Smooth muscle cell (in vitro differentiated cells): ENCODE results near the gene IFNA14. TPM values are rescaled to one million over a fixed set of nuclear protein-coding genes. Genes with fewer than 3 reads are reported as not detected.
"Not testable (repeated sequence)": the region's sequence is repeated elsewhere in the genome, so short reads cannot be mapped to it uniquely, and the experiment has no call there.

Source experiments
- DNase-seq: peaks from one replicate; lab custom pipeline; 2025; ENCODE audit not compliant: unreplicated experiment; lab: John Stamatoyannopoulos, UW
- H2AFZ ChIP-seq: fragments of 200-600 bp; sonication (generic); 2 replicates; pipeline ENCODE4 v1.6.0; 2016; ENCODE audit warnings: antibody characterized with exemption, low read depth, mild to moderate bottlenecking
- H3F3A ChIP-seq: fragments of 200-600 bp; sonication (generic); 2 replicates; pipeline ENCODE4 v1.6.0; 2017; ENCODE audit warnings: antibody characterized with exemption, low read depth
- H3K27ac ChIP-seq: fragments of 200-600 bp; sonication (generic); 2 replicates; pipeline ENCODE4 v1.5.1; 2016; ENCODE audit warnings: low read depth, mild to moderate bottlenecking
- H3K27me3 ChIP-seq: fragments of 200-600 bp; sonication (generic); 2 replicates; pipeline ENCODE4 v1.6.1; 2016; ENCODE audit warnings: low read depth, mild to moderate bottlenecking
- H3K36me3 ChIP-seq: fragments of 200-600 bp; sonication (generic); 2 replicates; pipeline ENCODE4 v1.5.1; 2016; ENCODE audit warnings: low read depth
- H3K4me1 ChIP-seq: fragments of 200-600 bp; sonication (generic); 2 replicates; pipeline ENCODE4 v1.5.1; 2016; ENCODE audit warnings: low read depth
- H3K4me2 ChIP-seq: fragments of 200-600 bp; sonication (generic); 2 replicates; pipeline ENCODE4 v1.6.0; 2016; ENCODE audit warnings: mild to moderate bottlenecking
- H3K4me3 ChIP-seq: fragments of 200-600 bp; sonication (generic); 2 replicates; pipeline ENCODE4 v1.5.1; 2016; ENCODE audit warnings: mild to moderate bottlenecking
- H3K79me2 ChIP-seq: fragments of 200-600 bp; sonication (generic); 2 replicates; pipeline ENCODE4 v1.6.0; 2016; ENCODE audit warnings: low read depth, mild to moderate bottlenecking
- H3K9ac ChIP-seq: fragments of 200-600 bp; sonication (generic); 2 replicates; pipeline ENCODE4 v1.6.0; 2016; ENCODE audit warnings: low read depth
- H3K9me3 ChIP-seq: fragments of 200-600 bp; sonication (generic); replicated peaks from 2 replicates; pipeline ENCODE4 v1.5.1; 2016; ENCODE audit warnings: low read depth
- H4K20me1 ChIP-seq: fragments of 200-600 bp; sonication (generic); 2 replicates; pipeline ENCODE4 v1.6.0; 2016; ENCODE audit warnings: low read depth
- CTCF ChIP-seq: fragments of 200-600 bp; sonication (generic); IDR thresholded peaks from 2 replicates; pipeline ENCODE4 v1.5.1; 2017; ENCODE audit warnings: borderline replicate concordance, mild to moderate bottlenecking, antibody characterized with exemption; ENCODE audit not compliant: insufficient read depth, poor library complexity, severe bottlenecking
- WGBS: methylation state at CpG from one replicate; pipeline ENCODE4 v1.1.7; 2016; ENCODE audit warnings: low lambda C conversion rate; 5-methylcytosine and 5-hydroxymethylcytosine counted together
- polyA plus RNA-seq: library from polyadenylated mRNA; unstranded; fragments of >200 nt; fragmentation: Nextera tagmentation; extraction: Ambion mirVana; gene quantifications from 2 replicates; pipeline ENCODE4 v1.2.1, GENCODE V29; 2016
- total RNA-seq: library from RNA; depleted of rRNA; stranded (reverse); fragments of >200 nt; gene quantifications from 2 replicates; pipeline ENCODE4 v1.2.3, GENCODE V29; 2014

IFNA14 gene
- total and polyA plus RNA-seq, 2 experiments from 2014 or later, result not detected

GRCh38 chr9:21228122-21228521 lies 11.7 kb downstream of the IFNA14 start, which contains the start of gene IFNA17:
TSS of gene IFNA17 (minus strand) at chr9:21228222. CDS start at chr9:21228173, 49 bp downstream.
- H3K27ac ChIP-seq, result no peak within 1 kb of the TSS
- H3K4me2 ChIP-seq, result no peak within 1 kb of the TSS
- 76% methylated on average over 2 of the region's 2 CpGs for WGBS

DNA sequence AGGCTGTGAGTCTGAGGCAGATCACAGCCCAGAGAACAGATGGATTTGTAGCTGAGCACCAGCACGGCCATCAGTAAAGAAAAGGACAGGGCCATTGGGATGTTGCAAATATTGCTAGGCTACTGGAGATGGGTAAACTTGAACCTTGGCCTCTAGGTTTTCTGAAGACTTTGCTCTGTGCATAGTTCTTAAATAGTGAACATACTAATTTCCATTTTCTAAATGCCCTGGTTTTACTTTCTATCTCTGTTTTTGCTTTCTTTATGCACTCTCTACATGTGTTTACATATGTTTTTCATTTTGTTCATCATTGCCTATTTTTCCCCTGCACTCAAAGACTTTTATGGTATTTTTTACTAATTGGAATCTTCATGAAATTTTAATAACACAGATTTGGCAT lies 22.6 kb downstream of the IFNA14 start, which contains the start of gene IFNA16:
Gene IFNA16, minus strand, starts transcription at position 101 of the 400 bp plus-strand sequence. Its CDS starts 6 bp downstream, at position 95.
- not testable (repeated sequence) for H3K4me3 ChIP-seq, H3K79me2 ChIP-seq, H3K4me1 ChIP-seq, H3K4me2 ChIP-seq, H3K9me3 ChIP-seq, H3K27ac ChIP-seq, H3F3A ChIP-seq, DNase-seq, H3K9ac ChIP-seq, H2AFZ ChIP-seq, H3K36me3 ChIP-seq, H4K20me1 ChIP-seq
- peaks cover 11% of the 10 kb centered on the region for H3K27me3 ChIP-seq
- 100% methylated on average over 1 of the region's 1 CpG for WGBS

More at GRCh38 chr9:21228122-21228521, 11.7 kb downstream of the IFNA14 start, which contains the start of gene IFNA17:
- no peaks in the 10 kb centered on the region for H3F3A ChIP-seq
- no peak for DNase-seq
- no peak within 1 kb of the TSS for H3K9ac ChIP-seq
- no peak within 1 kb of the TSS for H3K4me3 ChIP-seq
- H3K27me3 ChIP-seq, result peaks cover 7% of the 10 kb centered on the region
- H2AFZ ChIP-seq, result no peak within 1 kb of the TSS
- H3K4me1 ChIP-seq, result no peaks in the 10 kb centered on the region
- no peaks in the 10 kb centered on the region for H3K36me3 ChIP-seq
- H3K9me3 ChIP-seq, result no peaks in the 10 kb centered on the region
- no peaks in the 10 kb centered on the region for H3K79me2 ChIP-seq
- TF ChIP-seq CTCF, result no peak
- H4K20me1 ChIP-seq, result no peaks in the 10 kb centered on the region

DNA sequence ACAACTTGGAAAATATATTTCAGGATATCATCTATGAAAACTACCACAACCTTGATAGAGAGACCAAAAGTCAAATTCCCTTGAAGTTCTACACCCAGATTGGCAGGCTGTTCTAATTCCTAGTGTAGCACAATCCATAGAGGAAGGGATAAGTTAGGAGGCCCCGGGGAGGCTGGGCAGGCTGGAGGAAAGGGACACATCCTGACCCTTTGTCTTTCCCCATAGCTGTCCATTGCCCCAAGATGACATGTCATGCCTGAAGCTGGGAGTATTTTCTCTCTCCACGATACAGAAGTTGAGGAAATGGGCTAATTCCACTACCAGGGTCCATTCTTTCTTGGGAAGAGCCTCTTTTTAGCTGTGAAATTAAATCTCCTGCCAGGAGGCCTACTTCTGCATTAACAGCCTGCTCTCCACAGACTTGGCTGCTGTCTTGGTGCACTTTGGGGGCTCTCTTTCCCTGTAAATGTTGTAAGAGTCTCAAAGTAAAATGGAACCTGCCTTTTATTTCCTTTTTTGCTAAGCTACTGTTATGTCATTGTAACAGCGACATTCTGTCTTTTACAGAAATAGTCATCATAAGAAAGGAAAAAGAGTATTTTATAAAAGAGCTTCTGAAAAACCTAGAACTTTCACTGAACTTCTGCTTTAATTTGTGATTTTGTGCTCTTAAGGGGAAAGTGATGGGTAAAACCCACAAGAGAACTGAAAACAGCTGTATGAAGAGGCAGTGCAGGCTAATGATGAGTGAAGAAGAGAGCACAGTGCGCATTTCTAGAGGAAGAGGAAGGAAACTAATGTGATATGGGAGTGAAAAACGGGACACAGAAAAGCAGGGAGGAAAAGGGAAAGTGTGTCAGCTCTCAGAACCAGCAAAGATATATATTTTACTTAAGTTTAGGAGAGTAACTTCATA lies 26.1 kb downstream of the IFNA14 start:
- H4K20me1 ChIP-seq, DNase-seq, H3F3A ChIP-seq, H3K4me2 ChIP-seq, H3K9ac ChIP-seq, H3K79me2 ChIP-seq, H3K27ac ChIP-seq, H3K27me3 ChIP-seq, H3K9me3 ChIP-seq, H3K36me3 ChIP-seq, H3K4me1 ChIP-seq, H3K4me3 ChIP-seq, H2AFZ ChIP-seq: not testable (repeated sequence)
- peak; percentile 37 for TF ChIP-seq CTCF
- WGBS, result 37% methylated on average over 5 of the region's 5 CpGs

DNA sequence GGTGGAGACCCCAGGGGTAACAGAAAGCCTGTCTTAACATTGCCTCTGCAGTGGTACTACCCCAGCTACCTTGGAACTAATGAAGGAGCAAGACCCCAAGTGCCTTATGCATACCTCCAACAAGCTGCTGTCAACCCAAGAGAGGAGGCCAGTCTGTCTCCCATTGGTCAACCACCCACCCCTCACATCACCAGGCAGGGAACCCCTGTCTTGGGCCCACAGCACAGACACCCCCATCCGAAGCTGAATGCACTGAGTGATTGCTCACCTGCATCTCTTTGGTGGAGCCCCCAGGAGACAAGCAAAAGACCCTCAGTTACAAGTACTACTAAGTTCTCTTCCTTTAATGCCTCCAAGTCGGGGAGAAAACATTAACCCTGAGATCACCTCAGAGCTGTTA lies 27.6 kb downstream of the IFNA14 start:
- H3K4me1 ChIP-seq, H3K27ac ChIP-seq, H3K36me3 ChIP-seq, H2AFZ ChIP-seq, H3K79me2 ChIP-seq, DNase-seq, H3K27me3 ChIP-seq, H3F3A ChIP-seq, H4K20me1 ChIP-seq, H3K4me3 ChIP-seq, H3K4me2 ChIP-seq, H3K9ac ChIP-seq, H3K9me3 ChIP-seq: not testable (repeated sequence)
- WGBS, result 74% methylated on average over 2 of the region's 2 CpGs

DNA sequence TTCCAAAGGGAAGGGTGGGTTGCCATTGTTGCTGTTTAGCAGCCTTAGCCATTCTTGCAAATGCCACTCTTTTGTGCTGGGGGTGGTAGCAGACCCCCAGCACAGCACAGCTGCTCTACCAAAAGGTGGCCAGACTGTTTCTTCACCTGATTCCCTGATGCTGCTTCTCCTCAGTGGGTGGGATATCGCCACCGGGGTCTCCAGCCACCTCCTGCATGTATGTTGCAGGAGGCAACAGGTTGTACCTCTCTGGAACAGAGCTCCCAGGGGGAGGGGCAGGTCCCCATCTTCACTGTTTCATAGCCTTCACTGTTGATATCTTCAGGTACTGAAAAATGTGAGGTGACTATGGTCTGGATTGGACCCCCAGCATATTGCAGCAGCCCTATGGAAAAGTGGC lies 29.0 kb downstream of the IFNA14 start:
- H3K4me2 ChIP-seq, H3K27ac ChIP-seq, H3K4me1 ChIP-seq, H2AFZ ChIP-seq, H3K27me3 ChIP-seq, H3K9me3 ChIP-seq, H3K36me3 ChIP-seq, DNase-seq, H3K79me2 ChIP-seq, H4K20me1 ChIP-seq, H3F3A ChIP-seq, H3K9ac ChIP-seq, H3K4me3 ChIP-seq: not testable (repeated sequence)
- 100% methylated on average over 2 of the region's 2 CpGs for WGBS
